ENCODE results near the gene GREB1.

GRCh38 chr2:11492244-11492643, 41.6 kb upstream of the GREB1 start:
- no peak for TF ChIP-seq FOXM1 (IDR thresholded peaks at IDR 0.05; ENCODE audit: borderline replicate concordance)
- TF ChIP-seq SP1 (IDR thresholded peaks at IDR 0.05): no peak
- no peak for TF ChIP-seq FOXK2 (IDR thresholded peaks at IDR 0.05)
- TF ChIP-seq ELF4 (IDR thresholded peaks at IDR 0.05): no peak
- no peak for TF ChIP-seq SUZ12 (IDR thresholded peaks at IDR 0.05)
- TF ChIP-seq FOXA1 (IDR thresholded peaks at IDR 0.05): no peak
- TF ChIP-seq L3MBTL2 (conservative IDR thresholded peaks at IDR 0.05): no peak
- no peak for TF ChIP-seq LEF1 (IDR thresholded peaks at IDR 0.05; ENCODE audit: borderline replicate concordance)
- no peak for TF ChIP-seq TARDBP (IDR thresholded peaks at IDR 0.05)

Data from HEK293T (cell line).